Transverse colon (tissue), 4 donors: ENCODE results near the gene CDKL4.

Experiments
- CTCF ChIP-seq, 5 experiments: fragments of 200-600 bp in 3 of 5; fragments of 450-650 bp in 2 of 5; sonication (generic) in 3 of 5; IDR thresholded peaks; 1 replicate in 2 of 5; 2 replicates in 3 of 5; pipeline ENCODE4 v1.5.1; 2016 to 2017; ENCODE audit warnings: antibody characterized with exemption in 5 of 5, inconsistent platforms in 3 of 5, mild to moderate bottlenecking in 2 of 5, moderate library complexity in 1 of 5
- EP300 ChIP-seq: sonication (generic); formaldehyde crosslinking; IDR thresholded peaks from one replicate; pipeline ENCODE4 v1.6.1; 2017; ENCODE audit warnings: antibody characterized with exemption, low read depth
- POLR2A ChIP-seq: fragments of 450-650 bp; IDR thresholded peaks from one replicate; pipeline ENCODE4 v1.6.1; 2016; ENCODE audit warnings: antibody characterized with exemption, mild to moderate bottlenecking, moderate library complexity
- POLR2AphosphoS5 ChIP-seq, 3 donors: sonication (generic); formaldehyde crosslinking; IDR thresholded peaks; one replicate each; pipeline ENCODE4 v1.6.1; 2016; ENCODE audit warnings: antibody characterized with exemption in 3 of 3

- TF ChIP-seq CTCF (IDR thresholded peaks at IDR 0.05) (no peak), POLR2AphosphoS5 (IDR thresholded peaks at IDR 0.05) (no peak), EP300 (no peak), POLR2A (no peak)
Observed at GRCh38 chr2:39160982-39161381, 82.8 kb downstream of the CDKL4 start.
